ENCODE data around the gene TAF6. TPM values are rescaled to one million over a fixed set of nuclear protein-coding genes. Genes with fewer than 3 reads are reported as not detected.

The TAF6 gene
- total and polyA plus RNA-seq, 2 donors (not counting 1 experiment from before 2014, with no cell fraction given), result 16.2 to 41.5 TPM

DNA sequence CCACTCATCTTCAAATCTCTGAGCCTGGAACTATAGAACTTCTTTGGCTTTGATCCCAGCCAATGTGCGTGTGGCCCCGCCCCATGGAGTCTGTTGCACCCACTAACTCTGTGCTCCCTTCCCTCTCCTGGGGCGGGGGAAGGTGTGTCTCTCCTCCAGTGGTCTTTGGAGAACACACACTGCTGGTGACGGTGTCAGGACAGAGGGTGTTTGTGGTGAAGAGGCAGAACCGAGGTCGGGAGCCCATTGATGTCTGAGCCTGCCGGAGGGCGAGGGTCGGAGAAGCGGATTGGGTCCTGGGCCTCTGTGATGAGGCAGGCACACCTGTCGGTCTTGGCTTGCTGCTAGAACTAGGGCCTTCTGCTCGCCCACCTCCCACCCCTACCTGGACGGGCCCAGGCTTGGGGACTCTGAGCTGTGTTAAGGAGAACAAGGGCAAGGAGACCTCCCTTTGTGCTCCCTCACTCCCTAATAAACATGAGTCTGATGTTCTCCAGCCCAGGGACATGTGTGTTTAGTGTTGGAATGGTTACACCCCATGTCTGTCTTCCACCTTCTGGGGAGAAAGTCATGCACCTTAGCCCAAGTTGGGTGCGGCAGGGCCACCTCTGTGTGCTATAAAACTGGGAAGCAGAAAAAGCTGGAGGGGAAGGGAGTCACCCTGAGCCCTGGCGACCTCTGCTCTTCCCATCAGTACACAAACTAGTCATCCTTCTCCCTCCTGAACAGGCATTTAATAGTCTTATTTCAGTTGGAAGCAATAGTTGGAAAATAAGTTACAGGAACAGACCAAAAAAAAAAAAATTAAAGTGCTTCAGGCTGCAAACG is 34.8 kb upstream of the TAF6 start:
- peaks cover 19% of the 10 kb centered on the region for H3K36me3 ChIP-seq (ENCODE audit: control insufficient read depth, insufficient read depth, low read length)

DNA sequence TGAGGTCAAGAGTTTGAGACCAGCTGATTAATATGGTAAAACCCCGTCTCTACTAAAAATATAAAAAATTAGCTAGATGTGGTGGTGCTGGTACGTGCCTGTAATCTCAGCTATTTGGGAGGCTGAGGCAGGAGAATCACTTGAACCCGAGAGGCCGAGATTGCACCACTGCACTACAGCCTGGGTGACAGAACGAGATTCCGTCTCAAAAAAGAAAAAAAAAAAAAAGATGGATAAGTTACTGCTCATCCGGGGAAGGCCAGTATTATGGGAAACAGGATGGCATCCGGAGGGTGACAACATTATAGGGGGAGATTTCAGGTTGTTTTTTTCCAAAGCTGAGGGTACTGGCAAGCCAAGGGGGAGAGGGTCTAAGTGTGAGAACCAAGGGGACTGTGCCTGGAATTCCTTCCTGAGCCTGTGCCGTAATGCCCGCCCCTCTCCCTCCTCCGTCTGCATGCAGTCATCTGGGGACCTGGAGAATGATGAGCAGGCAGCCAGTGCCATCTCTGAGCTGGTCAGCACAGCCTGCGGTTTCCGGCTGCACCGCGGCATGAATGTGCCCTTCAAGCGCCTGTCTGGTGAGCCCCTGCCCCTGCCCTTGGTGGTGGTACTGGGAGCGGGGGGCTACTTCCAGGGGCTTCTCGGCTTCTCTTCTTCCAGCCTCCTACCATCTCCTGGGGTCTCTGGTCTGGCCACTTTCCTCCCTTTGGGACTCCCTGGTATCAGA is 33.9 kb upstream of the TAF6 start:
- H3K27ac ChIP-seq (ENCODE audit: insufficient read depth, low read length), result no peak overlapping the region
- no peak overlapping the region for H2AFZ ChIP-seq (ENCODE audit: low read length)
- peaks cover 4% of the 10 kb centered on the region for H3K4me1 ChIP-seq (ENCODE audit: control insufficient read depth, extremely low read depth, insufficient read depth, low read length)
- no peak overlapping the region for H3K9ac ChIP-seq (ENCODE audit: insufficient read depth, low read length)
- no peak overlapping the region for H3K4me3 ChIP-seq (replicated peaks in 1 of 4; ENCODE audit: control extremely low read depth in 1 of 4, insufficient read depth in 1 of 4, low read depth in 3 of 4, low read length in 4 of 4)
- H3K4me2 ChIP-seq (ENCODE audit: extremely low read depth, insufficient read depth, low read length), result no peak overlapping the region
- H3K79me2 ChIP-seq (ENCODE audit: control insufficient read depth, insufficient read depth, low read length), result peaks cover 15% of the 10 kb centered on the region
- DNase-seq (ENCODE audit: low read depth in 2 of 2), result no peak
- H3K36me3 ChIP-seq (ENCODE audit: control insufficient read depth, insufficient read depth, low read length), result peaks cover 19% of the 10 kb centered on the region
- TF ChIP-seq, protein P1, sequence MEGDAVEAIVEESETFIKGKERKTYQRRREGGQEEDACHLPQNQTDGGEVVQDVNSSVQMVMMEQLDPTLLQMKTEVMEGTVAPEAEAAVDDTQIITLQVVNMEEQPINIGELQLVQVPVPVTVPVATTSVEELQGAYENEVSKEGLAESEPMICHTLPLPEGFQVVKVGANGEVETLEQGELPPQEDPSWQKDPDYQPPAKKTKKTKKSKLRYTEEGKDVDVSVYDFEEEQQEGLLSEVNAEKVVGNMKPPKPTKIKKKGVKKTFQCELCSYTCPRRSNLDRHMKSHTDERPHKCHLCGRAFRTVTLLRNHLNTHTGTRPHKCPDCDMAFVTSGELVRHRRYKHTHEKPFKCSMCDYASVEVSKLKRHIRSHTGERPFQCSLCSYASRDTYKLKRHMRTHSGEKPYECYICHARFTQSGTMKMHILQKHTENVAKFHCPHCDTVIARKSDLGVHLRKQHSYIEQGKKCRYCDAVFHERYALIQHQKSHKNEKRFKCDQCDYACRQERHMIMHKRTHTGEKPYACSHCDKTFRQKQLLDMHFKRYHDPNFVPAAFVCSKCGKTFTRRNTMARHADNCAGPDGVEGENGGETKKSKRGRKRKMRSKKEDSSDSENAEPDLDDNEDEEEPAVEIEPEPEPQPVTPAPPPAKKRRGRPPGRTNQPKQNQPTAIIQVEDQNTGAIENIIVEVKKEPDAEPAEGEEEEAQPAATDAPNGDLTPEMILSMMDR (conservative IDR thresholded peaks at IDR 0.05 in 1 of 2, IDR thresholded peaks at IDR 0.05 in 1 of 2; ENCODE audit: low read depth in 1 of 2, low read length in 2 of 2), result no peak
- TF ChIP-seq EZH2 (IDR thresholded peaks at IDR 0.05; ENCODE audit: low read length, missing control alignments), result no peak
- no peaks in the 10 kb centered on the region for H3K27me3 ChIP-seq (ENCODE audit: control insufficient read depth, insufficient read depth, low read length)
- no peaks in the 10 kb centered on the region for H4K20me1 ChIP-seq (ENCODE audit: control insufficient read depth, extremely low read depth, insufficient read depth, low read length)
- no peaks in the 10 kb centered on the region for H3K9me3 ChIP-seq (ENCODE audit: control insufficient read depth, insufficient read depth, low read depth, low read length)

More for the DNA sequence above, 34.8 kb upstream of the TAF6 start:
- DNase-seq (ENCODE audit: low read depth in 2 of 2), result no peak
- Histone ChIP-seq H3K4me3 (replicated peaks in 1 of 4; ENCODE audit: control extremely low read depth in 1 of 4, insufficient read depth in 1 of 4, low read depth in 3 of 4, low read length in 4 of 4) (no peak overlapping the region), H2AFZ (ENCODE audit: low read length) (no peak overlapping the region), H3K4me1 (ENCODE audit: control insufficient read depth, extremely low read depth, insufficient read depth, low read length) (peaks cover 4% of the 10 kb centered on the region), H3K27ac (ENCODE audit: insufficient read depth, low read length) (no peak overlapping the region), H4K20me1 (ENCODE audit: control insufficient read depth, extremely low read depth, insufficient read depth, low read length) (no peaks in the 10 kb centered on the region), H3K79me2 (ENCODE audit: control insufficient read depth, insufficient read depth, low read length) (peaks cover 14% of the 10 kb centered on the region), H3K4me2 (ENCODE audit: extremely low read depth, insufficient read depth, low read length) (no peak overlapping the region), H3K27me3 (ENCODE audit: control insufficient read depth, insufficient read depth, low read length) (no peaks in the 10 kb centered on the region), H3K9me3 (ENCODE audit: control insufficient read depth, insufficient read depth, low read depth, low read length) (no peaks in the 10 kb centered on the region), H3K9ac (ENCODE audit: insufficient read depth, low read length) (no peak overlapping the region)
- no peak for TF ChIP-seq EZH2 (IDR thresholded peaks at IDR 0.05; ENCODE audit: low read length, missing control alignments)
- TF ChIP-seq, protein P1 (conservative IDR thresholded peaks at IDR 0.05 in 1 of 2, IDR thresholded peaks at IDR 0.05 in 1 of 2; ENCODE audit: low read depth in 1 of 2, low read length in 2 of 2), result no peak

DNA sequence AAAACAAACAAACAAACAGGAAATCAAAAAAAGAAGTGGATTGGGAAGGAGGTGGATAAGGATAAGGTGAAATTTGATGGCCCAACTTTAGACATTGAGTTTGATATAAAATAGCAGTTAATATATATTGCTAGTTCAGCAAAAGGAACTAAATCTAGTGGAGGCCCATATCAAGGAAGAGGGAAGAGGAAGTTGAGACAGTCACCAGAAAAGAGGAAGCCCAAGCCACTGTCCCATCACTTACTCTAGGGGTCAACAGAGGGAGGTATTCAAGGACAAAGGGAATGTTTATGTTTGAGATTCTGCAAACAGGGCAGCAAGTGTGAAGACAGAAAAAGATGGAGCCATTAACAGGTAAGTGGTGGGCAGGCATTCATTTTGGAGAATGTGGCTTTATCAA is 33.2 kb upstream of the TAF6 start:
- no peak overlapping the region for H3K4me3 ChIP-seq (replicated peaks in 1 of 4; ENCODE audit: control extremely low read depth in 1 of 4, insufficient read depth in 1 of 4, low read depth in 3 of 4, low read length in 4 of 4)
- no peak overlapping the region for H3K27ac ChIP-seq (ENCODE audit: insufficient read depth, low read length)
- peaks cover 12% of the 10 kb centered on the region for H3K79me2 ChIP-seq (ENCODE audit: control insufficient read depth, insufficient read depth, low read length)
- H3K4me2 ChIP-seq (ENCODE audit: extremely low read depth, insufficient read depth, low read length), result no peak overlapping the region
- no peaks in the 10 kb centered on the region for H3K9me3 ChIP-seq (ENCODE audit: control insufficient read depth, insufficient read depth, low read depth, low read length)
- H3K9ac ChIP-seq (ENCODE audit: insufficient read depth, low read length), result no peak overlapping the region
- no peak for TF ChIP-seq EZH2 (IDR thresholded peaks at IDR 0.05; ENCODE audit: low read length, missing control alignments)
- TF ChIP-seq, protein P1 (conservative IDR thresholded peaks at IDR 0.05 in 1 of 2, IDR thresholded peaks at IDR 0.05 in 1 of 2; ENCODE audit: low read depth in 1 of 2, low read length in 2 of 2), result no peak
- peaks cover 19% of the 10 kb centered on the region for H3K36me3 ChIP-seq (ENCODE audit: control insufficient read depth, insufficient read depth, low read length)
- H3K27me3 ChIP-seq (ENCODE audit: control insufficient read depth, insufficient read depth, low read length), result no peaks in the 10 kb centered on the region
- no peaks in the 10 kb centered on the region for H4K20me1 ChIP-seq (ENCODE audit: control insufficient read depth, extremely low read depth, insufficient read depth, low read length)
- DNase-seq (ENCODE audit: low read depth in 2 of 2), result no peak
- H2AFZ ChIP-seq (ENCODE audit: low read length), result no peak overlapping the region
- H3K4me1 ChIP-seq (ENCODE audit: control insufficient read depth, extremely low read depth, insufficient read depth, low read length), result peaks cover under 1% of the 10 kb centered on the region
